ENCODE results near the gene DKC1.

DNA sequence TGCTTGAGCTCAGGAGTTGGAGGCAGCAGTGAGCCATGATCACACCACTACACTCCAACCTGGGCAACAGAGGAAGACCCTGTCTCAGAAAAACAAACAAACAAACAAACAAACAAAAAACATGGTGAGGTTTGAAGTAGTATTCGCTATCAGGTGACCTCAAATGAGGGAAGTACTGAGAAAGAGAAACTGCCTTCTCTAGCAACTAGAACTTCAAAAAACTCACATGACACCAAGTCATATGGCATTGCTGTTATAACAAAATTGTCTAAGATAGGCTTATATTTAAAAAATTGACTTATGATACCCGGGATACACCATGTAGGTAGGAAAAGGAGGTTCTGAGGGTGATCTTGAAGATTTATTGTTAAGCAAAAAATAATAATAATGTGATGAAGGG, 32.4 kb downstream of the DKC1 start:
- TF ChIP-seq, protein P1, sequence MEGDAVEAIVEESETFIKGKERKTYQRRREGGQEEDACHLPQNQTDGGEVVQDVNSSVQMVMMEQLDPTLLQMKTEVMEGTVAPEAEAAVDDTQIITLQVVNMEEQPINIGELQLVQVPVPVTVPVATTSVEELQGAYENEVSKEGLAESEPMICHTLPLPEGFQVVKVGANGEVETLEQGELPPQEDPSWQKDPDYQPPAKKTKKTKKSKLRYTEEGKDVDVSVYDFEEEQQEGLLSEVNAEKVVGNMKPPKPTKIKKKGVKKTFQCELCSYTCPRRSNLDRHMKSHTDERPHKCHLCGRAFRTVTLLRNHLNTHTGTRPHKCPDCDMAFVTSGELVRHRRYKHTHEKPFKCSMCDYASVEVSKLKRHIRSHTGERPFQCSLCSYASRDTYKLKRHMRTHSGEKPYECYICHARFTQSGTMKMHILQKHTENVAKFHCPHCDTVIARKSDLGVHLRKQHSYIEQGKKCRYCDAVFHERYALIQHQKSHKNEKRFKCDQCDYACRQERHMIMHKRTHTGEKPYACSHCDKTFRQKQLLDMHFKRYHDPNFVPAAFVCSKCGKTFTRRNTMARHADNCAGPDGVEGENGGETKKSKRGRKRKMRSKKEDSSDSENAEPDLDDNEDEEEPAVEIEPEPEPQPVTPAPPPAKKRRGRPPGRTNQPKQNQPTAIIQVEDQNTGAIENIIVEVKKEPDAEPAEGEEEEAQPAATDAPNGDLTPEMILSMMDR (conservative IDR thresholded peaks at IDR 0.05; ENCODE audit: low read length): no peak
- TF ChIP-seq EZH2phosphoT487 (IDR thresholded peaks at IDR 0.05; ENCODE audit: borderline replicate concordance, low read depth, low read length): no peak

Data from OCI-LY7 (cell line).